GM12878 (cell line): ENCODE measurements around the gene MAD1L1. TPM values are rescaled to one million over a fixed set of nuclear protein-coding genes. Genes with fewer than 3 reads are reported as not detected.

ENCODE experiments used
- BHLHE40 ChIP-seq, 2 experiments: fragments of 450-650 bp in 1 of 2; IDR thresholded peaks; 2 replicates each; pipeline ENCODE4 v1.6.1; 2011 to 2017; ENCODE audit warnings: low read depth in 2 of 2, borderline replicate concordance in 1 of 2, improper control_type of control experiment in 1 of 2, low read length in 1 of 2, mild to moderate bottlenecking in 1 of 2
- CHD1 ChIP-seq: IDR thresholded peaks from 2 replicates; pipeline ENCODE4 v1.6.1; 2012; ENCODE audit warnings: low read depth, low read length, improper control_type of control experiment
- E2F4 ChIP-seq: IDR thresholded peaks from 2 replicates; pipeline ENCODE4 v1.6.1; 2012; ENCODE audit warnings: low read depth, low read length, improper control_type of control experiment
- EP300 ChIP-seq, 2 experiments: fragments of 150-350 bp in 1 of 2; IDR thresholded peaks; 2 replicates each; pipeline ENCODE4 v1.6.1; 2011 to 2012; ENCODE audit warnings: low read depth in 2 of 2, low read length in 2 of 2, borderline replicate concordance in 1 of 2, improper control_type of control experiment in 1 of 2, inconsistent platforms in 1 of 2; ENCODE audit not compliant: control insufficient read depth in 1 of 2
- FOS ChIP-seq: IDR thresholded peaks from 3 replicates; pipeline ENCODE4 v1.6.1; 2011; ENCODE audit warnings: borderline replicate concordance; ENCODE audit not compliant: insufficient read length; ENCODE audit errors: extremely low read depth
- GATAD2B ChIP-seq: fragments of 450-650 bp; conservative IDR thresholded peaks from 2 replicates; pipeline ENCODE4 v1.6.1; 2017; ENCODE audit warnings: low read depth, mild to moderate bottlenecking, moderate library complexity
- IRF5 ChIP-seq: fragments of 450-650 bp; IDR thresholded peaks from 2 replicates; pipeline ENCODE4 v1.6.1; 2017; ENCODE audit warnings: borderline replicate concordance
- KDM1A ChIP-seq: fragments of 200-600 bp; sonication (generic); IDR thresholded peaks from 2 replicates; pipeline ENCODE4 v1.6.1; 2016; ENCODE audit warnings: borderline replicate concordance
- MAX ChIP-seq: IDR thresholded peaks from 2 replicates; pipeline ENCODE4 v1.6.1; 2012; ENCODE audit warnings: low read depth, low read length, improper control_type of control experiment
- NFXL1 ChIP-seq: fragments of 450-650 bp; IDR thresholded peaks from 2 replicates; pipeline ENCODE4 v1.6.1; 2017; ENCODE audit warnings: antibody characterized with exemption, mild to moderate bottlenecking, borderline replicate concordance
- NR2C2 ChIP-seq: IDR thresholded peaks from 2 replicates; pipeline ENCODE4 v1.6.1; 2011; ENCODE audit warnings: borderline replicate concordance, low read depth; ENCODE audit not compliant: control insufficient read depth, insufficient read length
- STAT1 ChIP-seq: fragments of 450-650 bp; conservative IDR thresholded peaks from 2 replicates; pipeline ENCODE4 v1.6.1; 2014; ENCODE audit warnings: antibody characterized with exemption, mild to moderate bottlenecking
- TARDBP ChIP-seq: IDR thresholded peaks from 2 replicates; pipeline ENCODE4 v1.6.1; 2016; ENCODE audit warnings: borderline replicate concordance
- ZNF384 ChIP-seq: IDR thresholded peaks from 2 replicates; pipeline ENCODE4 v1.6.1; 2012; ENCODE audit warnings: low read depth, mild to moderate bottlenecking, low read length, improper control_type of control experiment, borderline replicate concordance
- polyA plus RNA-seq, 11 experiments: library from polyadenylated mRNA; depleted of rRNA in 4 of 11; unstranded in 6 of 11; stranded (reverse) in 5 of 11; fragments of >200 nt; fragmentation: Nextera tagmentation in 4 of 11; fragmentation: Illumina TruSeq in 1 of 11; extraction: Ambion mirVana in 4 of 11; extraction: Trizol in 1 of 11; gene quantifications; 1 replicate in 1 of 11; 2 replicates in 10 of 11; pipeline versions ENCODE4 v1.2.1 to v1.2.3, GENCODE V29; 2011 to 2016; ENCODE audit warnings: inconsistent platforms in 2 of 11, missing spikeins in 2 of 11, low read depth in 1 of 11
- total RNA-seq, 4 experiments: library from RNA; depleted of rRNA in 3 of 4; stranded (reverse); fragments of >200 nt in 3 of 4; fragmentation: Illumina TruSeq in 1 of 4; extraction: Trizol in 1 of 4; gene quantifications; 2 replicates each; pipeline versions ENCODE4 v1.2.1 to v1.2.3, GENCODE V29; 2013 to 2021

Gene MAD1L1
- total and polyA plus RNA-seq, 10 of the 15 experiments (the other 5 are each of a cell fraction or from before 2014, with no cell fraction given): 2.2 to 76.8 (median 38.3) TPM

GRCh38 chr7:2053395-2053794 is 179.3 kb downstream of the MAD1L1 start (continued):
- no peak for TF ChIP-seq IRF5
- no peak for TF ChIP-seq EP300 (IDR thresholded peaks at IDR 0.05; ENCODE audit: borderline replicate concordance in 1 of 2, control insufficient read depth in 1 of 2, low read depth in 2 of 2, low read length in 2 of 2)
- no peak for TF ChIP-seq NR2C2
- TF ChIP-seq STAT1: no peak
- TF ChIP-seq MAX: no peak
- no peak for TF ChIP-seq TARDBP
- no peak for TF ChIP-seq ZNF384
- TF ChIP-seq FOS: no peak
- TF ChIP-seq GATAD2B: no peak
- no peak for TF ChIP-seq BHLHE40 (IDR thresholded peaks at IDR 0.05; ENCODE audit: borderline replicate concordance in 1 of 2, low read depth in 2 of 2, low read length in 1 of 2)
- no peak for TF ChIP-seq NFXL1
- TF ChIP-seq CHD1: no peak
- no peak for TF ChIP-seq KDM1A
- no peak for TF ChIP-seq E2F4
